ENCODE results near the gene FSHB.
"Not testable (repeated sequence)": the region's sequence is repeated elsewhere in the genome, so short reads cannot be mapped to it uniquely, and the experiment has no call there.

Gene FSHB
- 0 reads per million in 3 experiments for total RNA-seq

GRCh38 chr11:30230714-30231113 is at the start of gene FSHB:
Gene FSHB, plus strand, starts transcription at chr11:30231014. Its CDS starts 889 bp downstream, at chr11:30231903.
- DNase-seq = no peak

GRCh38 chr11:30186748-30187147 is 44.1 kb upstream of the FSHB start:
- DNase-seq = no peak

- no peak for DNase-seq
Observed at GRCh38 chr11:30192620-30193019, 38.2 kb upstream of the FSHB start.

GRCh38 chr11:30196400-30197206 is 34.2 kb upstream of the FSHB start:
- DNase-seq = no peak

- DNase-seq = no peak
Observed at GRCh38 chr11:30197869-30198268, 32.9 kb upstream of the FSHB start.

GRCh38 chr11:30202989-30203388 is 27.8 kb upstream of the FSHB start:
- not testable (repeated sequence) for DNase-seq

GRCh38 chr11:30203850-30204249 is 27.0 kb upstream of the FSHB start:
- no peak for DNase-seq

- DNase-seq = no peak
Observed at GRCh38 chr11:30206249-30206996, 24.4 kb upstream of the FSHB start.

GRCh38 chr11:30210357-30210756 is 20.5 kb upstream of the FSHB start:
- DNase-seq = no peak

- no peak for DNase-seq
Observed at GRCh38 chr11:30216534-30216933, 14.3 kb upstream of the FSHB start.

- no peak for DNase-seq
Observed at GRCh38 chr11:30218278-30218677, 12.5 kb upstream of the FSHB start.

GRCh38 chr11:30225642-30226041 is 5.2 kb upstream of the FSHB start:
- no peak for DNase-seq

- DNase-seq = no peak
Observed at GRCh38 chr11:30228323-30228884, 2.4 kb upstream of the FSHB start.

- no peak for DNase-seq
Observed at GRCh38 chr11:30239025-30239424, 8.2 kb downstream of the FSHB start.

- DNase-seq = no peak
Observed at GRCh38 chr11:30244265-30244664, 13.5 kb downstream of the FSHB start.

- no peak for DNase-seq
Observed at GRCh38 chr11:30245621-30246020, 14.8 kb downstream of the FSHB start.

- DNase-seq = no peak
Observed at GRCh38 chr11:30254307-30255298, 23.8 kb downstream of the FSHB start.

- no peak for DNase-seq
Observed at GRCh38 chr11:30255637-30256036, 24.8 kb downstream of the FSHB start.

- no peak for DNase-seq
Observed at GRCh38 chr11:30257058-30257457, 26.2 kb downstream of the FSHB start.

GRCh38 chr11:30258679-30259078 is 27.9 kb downstream of the FSHB start:
- DNase-seq = no peak

- DNase-seq = no peak
Observed at GRCh38 chr11:30260813-30261212, 30.0 kb downstream of the FSHB start.

GRCh38 chr11:30261821-30262220 is 31.0 kb downstream of the FSHB start:
- no peak for DNase-seq

All from central memory CD4-positive, alpha-beta T cell (primary cell).